ENCODE results near the gene PSD2.

The PSD2 gene

GRCh38 chr5:139762615-139763170 is 32.9 kb upstream of the PSD2 start:
- no peak for DNase-seq (ENCODE audit: low read depth in 1 of 2, low spot score in 1 of 2)
- peaks cover 5% of the 10 kb centered on the region for H3K27me3 ChIP-seq (ENCODE audit: insufficient read depth, poor library complexity, severe bottlenecking)
- no peak overlapping the region for H3K4me3 ChIP-seq (replicated peaks; ENCODE audit: insufficient read depth, low read length)
- H3K27ac ChIP-seq (replicated peaks) = no peak overlapping the region
- TF ChIP-seq, protein P1, sequence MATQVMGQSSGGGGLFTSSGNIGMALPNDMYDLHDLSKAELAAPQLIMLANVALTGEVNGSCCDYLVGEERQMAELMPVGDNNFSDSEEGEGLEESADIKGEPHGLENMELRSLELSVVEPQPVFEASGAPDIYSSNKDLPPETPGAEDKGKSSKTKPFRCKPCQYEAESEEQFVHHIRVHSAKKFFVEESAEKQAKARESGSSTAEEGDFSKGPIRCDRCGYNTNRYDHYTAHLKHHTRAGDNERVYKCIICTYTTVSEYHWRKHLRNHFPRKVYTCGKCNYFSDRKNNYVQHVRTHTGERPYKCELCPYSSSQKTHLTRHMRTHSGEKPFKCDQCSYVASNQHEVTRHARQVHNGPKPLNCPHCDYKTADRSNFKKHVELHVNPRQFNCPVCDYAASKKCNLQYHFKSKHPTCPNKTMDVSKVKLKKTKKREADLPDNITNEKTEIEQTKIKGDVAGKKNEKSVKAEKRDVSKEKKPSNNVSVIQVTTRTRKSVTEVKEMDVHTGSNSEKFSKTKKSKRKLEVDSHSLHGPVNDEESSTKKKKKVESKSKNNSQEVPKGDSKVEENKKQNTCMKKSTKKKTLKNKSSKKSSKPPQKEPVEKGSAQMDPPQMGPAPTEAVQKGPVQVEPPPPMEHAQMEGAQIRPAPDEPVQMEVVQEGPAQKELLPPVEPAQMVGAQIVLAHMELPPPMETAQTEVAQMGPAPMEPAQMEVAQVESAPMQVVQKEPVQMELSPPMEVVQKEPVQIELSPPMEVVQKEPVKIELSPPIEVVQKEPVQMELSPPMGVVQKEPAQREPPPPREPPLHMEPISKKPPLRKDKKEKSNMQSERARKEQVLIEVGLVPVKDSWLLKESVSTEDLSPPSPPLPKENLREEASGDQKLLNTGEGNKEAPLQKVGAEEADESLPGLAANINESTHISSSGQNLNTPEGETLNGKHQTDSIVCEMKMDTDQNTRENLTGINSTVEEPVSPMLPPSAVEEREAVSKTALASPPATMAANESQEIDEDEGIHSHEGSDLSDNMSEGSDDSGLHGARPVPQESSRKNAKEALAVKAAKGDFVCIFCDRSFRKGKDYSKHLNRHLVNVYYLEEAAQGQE (IDR thresholded peaks at IDR 0.05; ENCODE audit: insufficient replicate concordance, low read depth) = no peak
- no peak for TF ChIP-seq POLR2AphosphoS5 (IDR thresholded peaks at IDR 0.05; ENCODE audit: low read depth)
- no peak for TF ChIP-seq SPI1 (IDR thresholded peaks at IDR 0.05; ENCODE audit: borderline replicate concordance, low read depth)
- TF ChIP-seq, protein P2, sequence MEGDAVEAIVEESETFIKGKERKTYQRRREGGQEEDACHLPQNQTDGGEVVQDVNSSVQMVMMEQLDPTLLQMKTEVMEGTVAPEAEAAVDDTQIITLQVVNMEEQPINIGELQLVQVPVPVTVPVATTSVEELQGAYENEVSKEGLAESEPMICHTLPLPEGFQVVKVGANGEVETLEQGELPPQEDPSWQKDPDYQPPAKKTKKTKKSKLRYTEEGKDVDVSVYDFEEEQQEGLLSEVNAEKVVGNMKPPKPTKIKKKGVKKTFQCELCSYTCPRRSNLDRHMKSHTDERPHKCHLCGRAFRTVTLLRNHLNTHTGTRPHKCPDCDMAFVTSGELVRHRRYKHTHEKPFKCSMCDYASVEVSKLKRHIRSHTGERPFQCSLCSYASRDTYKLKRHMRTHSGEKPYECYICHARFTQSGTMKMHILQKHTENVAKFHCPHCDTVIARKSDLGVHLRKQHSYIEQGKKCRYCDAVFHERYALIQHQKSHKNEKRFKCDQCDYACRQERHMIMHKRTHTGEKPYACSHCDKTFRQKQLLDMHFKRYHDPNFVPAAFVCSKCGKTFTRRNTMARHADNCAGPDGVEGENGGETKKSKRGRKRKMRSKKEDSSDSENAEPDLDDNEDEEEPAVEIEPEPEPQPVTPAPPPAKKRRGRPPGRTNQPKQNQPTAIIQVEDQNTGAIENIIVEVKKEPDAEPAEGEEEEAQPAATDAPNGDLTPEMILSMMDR (IDR thresholded peaks at IDR 0.05; ENCODE audit: insufficient read depth, low read length) = no peak
- TF ChIP-seq GABPA (IDR thresholded peaks at IDR 0.05; ENCODE audit: low read depth) = no peak

- peaks cover 5% of the 10 kb centered on the region for H3K27me3 ChIP-seq (ENCODE audit: insufficient read depth, poor library complexity, severe bottlenecking)
- no peak overlapping the region for H3K27ac ChIP-seq (replicated peaks)
- DNase-seq (ENCODE audit: low read depth in 1 of 2, low spot score in 1 of 2) = no peak
- no peak overlapping the region for H3K4me3 ChIP-seq (replicated peaks; ENCODE audit: insufficient read depth, low read length)
- TF ChIP-seq, protein P1 (IDR thresholded peaks at IDR 0.05; ENCODE audit: insufficient replicate concordance, low read depth) = no peak
- TF ChIP-seq POLR2AphosphoS5 (IDR thresholded peaks at IDR 0.05; ENCODE audit: low read depth) = no peak
- no peak for TF ChIP-seq GABPA (IDR thresholded peaks at IDR 0.05; ENCODE audit: low read depth)
- no peak for TF ChIP-seq SPI1 (IDR thresholded peaks at IDR 0.05; ENCODE audit: borderline replicate concordance, low read depth)
- TF ChIP-seq, protein P2 (IDR thresholded peaks at IDR 0.05; ENCODE audit: insufficient read depth, low read length) = no peak
These were observed 32.2 kb upstream of the PSD2 start for GRCh38 chr5:139763280-139763929.

DNA sequence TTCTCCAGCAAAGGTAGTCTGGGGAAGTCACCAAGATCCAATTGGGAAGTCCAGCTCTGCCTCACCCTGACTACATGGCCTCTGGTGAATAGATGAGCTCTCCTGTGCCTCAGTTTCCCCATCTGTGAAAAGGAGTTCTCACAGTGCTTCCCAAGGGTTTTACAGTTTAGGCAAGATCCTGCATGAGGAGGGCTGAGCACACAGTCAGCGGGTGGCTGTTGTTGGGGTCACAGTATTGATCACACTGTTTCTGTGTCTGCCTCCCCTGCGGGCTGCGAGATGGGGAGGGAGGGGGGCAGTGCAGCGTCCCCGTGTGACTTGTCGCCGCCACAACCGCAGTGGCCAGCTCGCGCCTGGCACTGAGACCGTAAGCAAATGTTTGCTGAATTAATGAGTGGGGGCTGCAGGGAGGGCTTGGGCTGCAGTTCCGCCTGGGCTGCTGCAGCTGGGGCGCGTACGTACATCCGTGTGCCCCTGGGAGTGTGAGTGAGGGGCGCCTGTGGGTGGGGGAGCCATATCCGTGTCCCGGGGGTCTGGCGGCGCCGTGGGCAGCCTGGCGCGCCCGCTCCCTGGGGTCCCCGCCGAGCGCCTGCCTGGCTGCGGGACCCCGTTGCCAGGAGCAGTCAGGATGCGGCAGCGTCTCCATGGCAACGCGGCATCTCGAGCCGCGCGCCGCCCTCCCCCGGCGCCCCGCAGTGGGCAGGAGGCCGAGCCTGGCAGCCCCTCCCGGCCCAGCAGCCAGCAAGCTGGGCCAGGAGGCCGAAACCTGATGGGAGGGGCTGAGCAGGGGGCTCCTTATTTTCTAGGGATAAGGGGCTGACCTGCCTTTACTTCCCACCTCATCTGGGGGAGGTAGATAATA is 31.4 kb upstream of the PSD2 start:
- DNase-seq (ENCODE audit: low read depth in 1 of 2, low spot score in 1 of 2) = no peak
- no peak overlapping the region for H3K27ac ChIP-seq (replicated peaks)
- peaks cover 5% of the 10 kb centered on the region for H3K27me3 ChIP-seq (ENCODE audit: insufficient read depth, poor library complexity, severe bottlenecking)
- TF ChIP-seq SPI1 (IDR thresholded peaks at IDR 0.05; ENCODE audit: borderline replicate concordance, low read depth) = no peak
- H3K4me3 ChIP-seq (replicated peaks; ENCODE audit: insufficient read depth, low read length) = no peak overlapping the region

DNA sequence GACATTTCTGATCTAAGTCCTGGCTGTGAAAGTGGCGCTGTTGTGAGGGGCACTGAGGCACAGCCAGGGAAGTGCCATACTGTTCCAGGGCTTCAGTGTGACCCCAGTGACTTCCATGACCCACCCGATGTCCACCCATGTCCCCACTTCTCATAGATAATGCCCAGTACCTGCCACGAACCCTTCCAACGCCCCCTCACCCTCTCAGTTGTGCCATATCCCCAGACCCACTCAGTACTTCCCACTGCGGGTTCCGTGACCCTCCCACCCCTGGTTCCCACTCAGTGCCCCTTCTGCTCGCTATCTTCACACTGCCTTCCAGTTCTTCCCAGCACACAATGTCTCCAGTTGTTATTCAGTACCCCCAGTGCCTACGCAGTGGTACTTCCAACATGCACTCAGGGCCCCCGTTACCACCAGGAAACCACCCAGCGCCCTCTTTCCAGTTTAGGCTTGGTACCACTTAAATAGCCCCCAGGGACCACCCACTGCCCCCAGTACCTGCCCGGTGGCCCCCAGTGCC is 30.7 kb upstream of the PSD2 start:
- H3K27ac ChIP-seq (replicated peaks) = no peak overlapping the region
- peaks cover 5% of the 10 kb centered on the region for H3K27me3 ChIP-seq (ENCODE audit: insufficient read depth, poor library complexity, severe bottlenecking)
- TF ChIP-seq GABPA (IDR thresholded peaks at IDR 0.05; ENCODE audit: low read depth) = no peak
- TF ChIP-seq, protein P1 (IDR thresholded peaks at IDR 0.05; ENCODE audit: insufficient replicate concordance, low read depth) = no peak
- TF ChIP-seq, protein P2 (IDR thresholded peaks at IDR 0.05; ENCODE audit: insufficient read depth, low read length) = no peak
- no peak for TF ChIP-seq POLR2AphosphoS5 (IDR thresholded peaks at IDR 0.05; ENCODE audit: low read depth)
- no peak for TF ChIP-seq SPI1 (IDR thresholded peaks at IDR 0.05; ENCODE audit: borderline replicate concordance, low read depth)
- DNase-seq (ENCODE audit: low read depth in 1 of 2, low spot score in 1 of 2) = no peak
- H3K4me3 ChIP-seq (replicated peaks; ENCODE audit: insufficient read depth, low read length) = no peak overlapping the region; the same call in 1 of the 2 replicates

Data from HL-60 (cell line).